ENCODE measurements around the gene AKAP11.

GRCh38 chr13:42260903-42261654 is 10.9 kb upstream of the AKAP11 start:
- TF ChIP-seq CTCF (IDR thresholded peaks at IDR 0.05; ENCODE audit: poor library complexity) (no peak), EZH2 (IDR thresholded peaks at IDR 0.05; ENCODE audit: borderline replicate concordance) (no peak)
